A673 (cell line): ENCODE measurements around the gene LPCAT1. TPM values are rescaled to one million over a fixed set of nuclear protein-coding genes. Genes with fewer than 3 reads are reported as not detected.

Experiments used
- BruUV-seq: library from RNA; stranded (reverse); fragments of 400-500 nt; replicated peaks from 2 replicates; lab custom pipeline; 2021; lab: Mats Ljungman, UMichigan
- CTCF ChIA-PET: fragments of 300-600 bp; sonication (Branson Sonifier 250); formaldehyde crosslinking; loops from one replicate; lab custom pipeline; 2022; ENCODE audit warnings: antibody characterized with exemption; lab: Charles Lee
- POLR2A ChIA-PET: fragments of 300-600 bp; sonication (Branson Sonifier 250); formaldehyde crosslinking; loops from one replicate; lab custom pipeline; 2022; ENCODE audit warnings: antibody characterized with exemption; ENCODE audit not compliant: low non-redundant PET; lab: Charles Lee
- DNase-seq: peaks from one replicate; pipeline ENCODE4 v3.0.0-alpha.2; 2015; ENCODE audit warnings: low spot score
- H3K27ac ChIP-seq: fragments of 200-600 bp; sonication (generic); 2 replicates; pipeline ENCODE4 v1.5.1; 2016; ENCODE audit warnings: mixed run types, low read depth, mild to moderate bottlenecking, mixed read lengths, antibody characterized with exemption, low read length; ENCODE audit not compliant: poor library complexity, severe bottlenecking
- H3K27me3 ChIP-seq: fragments of 200-600 bp; sonication (generic); replicated peaks from 2 replicates; pipeline ENCODE4 v1.6.1; 2017; ENCODE audit warnings: mixed run types, low read depth, mild to moderate bottlenecking, mixed read lengths, antibody characterized with exemption, low read length; ENCODE audit not compliant: insufficient read depth, poor library complexity
- H3K36me3 ChIP-seq: fragments of 200-600 bp; sonication (generic); 2 replicates; pipeline ENCODE4 v1.6.1; 2016; ENCODE audit warnings: mixed run types, mild to moderate bottlenecking, mixed read lengths, antibody characterized with exemption, low read length; ENCODE audit not compliant: insufficient read depth, poor library complexity, severe bottlenecking
- H3K4me1 ChIP-seq: fragments of 200-600 bp; sonication (generic); 2 replicates; pipeline ENCODE4 v1.6.1; 2017; ENCODE audit warnings: mixed run types, mild to moderate bottlenecking, mixed read lengths, antibody characterized with exemption, low read length; ENCODE audit not compliant: insufficient read depth, poor library complexity, severe bottlenecking
- H3K4me3 ChIP-seq: fragments of 200-600 bp; sonication (generic); 2 replicates; pipeline ENCODE4 v1.5.1; 2016; ENCODE audit warnings: low read depth, mixed run types, mild to moderate bottlenecking, mixed read lengths, low read length; ENCODE audit not compliant: poor library complexity, severe bottlenecking
- H3K9me3 ChIP-seq: fragments of 200-600 bp; sonication (generic); 2 replicates; pipeline ENCODE4 v1.6.1; 2016; ENCODE audit warnings: mixed run types, low read depth, mild to moderate bottlenecking, mixed read lengths, antibody characterized with exemption, low read length; ENCODE audit not compliant: poor library complexity, severe bottlenecking
- CTCF ChIP-seq: fragments of 300-800, 200-600 bp; sonication (generic); conservative IDR thresholded peaks from 2 replicates; pipeline ENCODE4 v1.5.1; 2017; ENCODE audit warnings: low read depth, mild to moderate bottlenecking, antibody characterized with exemption, low read length, moderate library complexity, mixed read lengths
- EZH2 ChIP-seq: fragments of 200-600 bp; sonication (generic); IDR thresholded peaks from 2 replicates; pipeline ENCODE4 v1.6.1; 2017; ENCODE audit warnings: borderline replicate concordance, low read depth, mild to moderate bottlenecking, mixed read lengths, antibody characterized with exemption, low read length; ENCODE audit not compliant: poor library complexity, severe bottlenecking
- intact Hi-C: fragments of 100-400 bp; cut with micrococcal nuclease; formaldehyde crosslinking; loops from one replicate; pipeline ENCODE4 v1.10.0; 2022; ENCODE audit not compliant: unreplicated experiment
- total RNA-seq: library from RNA; stranded (reverse); gene quantifications from 2 replicates; pipeline ENCODE4 v1.2.3, GENCODE V29; 2021

The LPCAT1 gene
- total RNA-seq, 1 experiment from 2014 or later, result 97.3 TPM

- no TSS peak for BruUV-seq
- peaks cover 53% of the 10 kb centered on the region for H3K27me3 ChIP-seq
- intact Hi-C loops, result no loop called here
- no peaks in the 10 kb centered on the region for H3K36me3 ChIP-seq
- no peak for DNase-seq
- H3K4me1 ChIP-seq, result no peaks in the 10 kb centered on the region
- TF ChIP-seq EZH2 (no peak), CTCF (no peak)
- no peak overlapping the region for H3K27ac ChIP-seq
- POLR2A ChIA-PET, result no interaction called here
- no peak overlapping the region for H3K4me3 ChIP-seq
- no peaks in the 10 kb centered on the region for H3K9me3 ChIP-seq
- CTCF ChIA-PET, result no interaction called here
These were observed 84.2 kb downstream of the LPCAT1 start for GRCh38 chr5:1439388-1440097.

GRCh38 chr5:1438871-1439270 lies 84.9 kb downstream of the LPCAT1 start:
- intact Hi-C loops, result no loop called here
- Histone ChIP-seq H3K4me1 (no peaks in the 10 kb centered on the region), H3K4me3 (no peak overlapping the region), H3K9me3 (no peaks in the 10 kb centered on the region), H3K27ac (no peak overlapping the region), H3K27me3 (peaks cover 46% of the 10 kb centered on the region), H3K36me3 (no peaks in the 10 kb centered on the region)
- BruUV-seq, result no TSS peak
- DNase-seq, result no peak
- ChIA-PET POLR2A (no interaction called here), CTCF (no interaction called here)
- TF ChIP-seq EZH2 (no peak), CTCF (no peak)

- CTCF ChIA-PET, result no interaction called here
- no peak overlapping the region for H3K27ac ChIP-seq
- H3K36me3 ChIP-seq, result no peaks in the 10 kb centered on the region
- no peak overlapping the region for H3K4me3 ChIP-seq
- H3K9me3 ChIP-seq, result no peaks in the 10 kb centered on the region
- no peaks in the 10 kb centered on the region for H3K4me1 ChIP-seq
- H3K27me3 ChIP-seq, result peaks cover 37% of the 10 kb centered on the region
- POLR2A ChIA-PET, result no interaction called here
- DNase-seq, result no peak
- intact Hi-C loops, result no loop called here
- TF ChIP-seq CTCF (no peak), EZH2 (no peak)
- no TSS peak for BruUV-seq
These were observed 85.7 kb downstream of the LPCAT1 start for GRCh38 chr5:1437876-1438559.
